WTC11 (cell line): ENCODE results near the gene EPHB3.

Experiments used
- ATF1 ChIP-seq: sonication (generic); formaldehyde crosslinking; IDR thresholded peaks from 2 replicates; pipeline ENCODE4 v1.8.1; 2023; ENCODE audit warnings: mild to moderate bottlenecking, moderate library complexity, missing genetic modification reagents
- ELF4 ChIP-seq: sonication (generic); formaldehyde crosslinking; IDR thresholded peaks from 2 replicates; pipeline ENCODE4 v1.8.1; 2022; ENCODE audit warnings: low read depth, mild to moderate bottlenecking, moderate library complexity, missing genetic modification reagents
- ESRRA ChIP-seq: sonication (generic); formaldehyde crosslinking; IDR thresholded peaks from 2 replicates; pipeline ENCODE4 v1.8.1; 2022; ENCODE audit warnings: mild to moderate bottlenecking, missing genetic modification reagents, borderline replicate concordance
- TF ChIP-seq, protein P1 (sequence below): fragments of 200-600 bp; IDR thresholded peaks from 2 replicates; pipeline ENCODE4 v1.8.0; 2022; ENCODE audit warnings: antibody characterized with exemption
- TF ChIP-seq, protein P2 (sequence below): sonication (generic); formaldehyde crosslinking; conservative IDR thresholded peaks from 2 replicates; pipeline ENCODE4 v1.8.1; 2022; ENCODE audit warnings: mild to moderate bottlenecking, missing genetic modification reagents
- TF ChIP-seq, protein P3 (sequence below): sonication (generic); formaldehyde crosslinking; IDR thresholded peaks from 2 replicates; pipeline ENCODE4 v1.8.1; 2022; ENCODE audit warnings: low read depth, missing genetic modification reagents, borderline replicate concordance

DNA sequence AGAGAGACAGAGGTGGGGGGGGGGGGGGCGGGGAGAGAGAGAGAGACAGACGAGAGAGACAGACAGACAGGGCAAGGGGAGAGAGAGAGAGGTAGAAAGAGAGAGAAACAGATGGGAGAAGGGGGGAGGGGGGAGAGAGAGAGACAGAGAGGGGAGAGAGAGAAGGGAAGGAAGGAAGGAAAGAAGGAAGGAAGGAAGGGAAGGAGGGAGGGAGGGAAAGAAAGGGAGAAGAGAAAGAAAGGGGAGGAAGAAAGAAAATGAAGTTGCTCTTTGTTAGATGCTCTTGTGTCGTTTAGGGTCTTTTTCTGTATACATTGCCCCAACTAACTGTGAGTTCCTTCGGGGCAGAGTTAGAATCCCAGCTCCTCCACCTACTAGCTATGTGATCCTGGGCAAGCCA, 19.0 kb upstream of the EPHB3 start:
- TF ChIP-seq, protein P1, sequence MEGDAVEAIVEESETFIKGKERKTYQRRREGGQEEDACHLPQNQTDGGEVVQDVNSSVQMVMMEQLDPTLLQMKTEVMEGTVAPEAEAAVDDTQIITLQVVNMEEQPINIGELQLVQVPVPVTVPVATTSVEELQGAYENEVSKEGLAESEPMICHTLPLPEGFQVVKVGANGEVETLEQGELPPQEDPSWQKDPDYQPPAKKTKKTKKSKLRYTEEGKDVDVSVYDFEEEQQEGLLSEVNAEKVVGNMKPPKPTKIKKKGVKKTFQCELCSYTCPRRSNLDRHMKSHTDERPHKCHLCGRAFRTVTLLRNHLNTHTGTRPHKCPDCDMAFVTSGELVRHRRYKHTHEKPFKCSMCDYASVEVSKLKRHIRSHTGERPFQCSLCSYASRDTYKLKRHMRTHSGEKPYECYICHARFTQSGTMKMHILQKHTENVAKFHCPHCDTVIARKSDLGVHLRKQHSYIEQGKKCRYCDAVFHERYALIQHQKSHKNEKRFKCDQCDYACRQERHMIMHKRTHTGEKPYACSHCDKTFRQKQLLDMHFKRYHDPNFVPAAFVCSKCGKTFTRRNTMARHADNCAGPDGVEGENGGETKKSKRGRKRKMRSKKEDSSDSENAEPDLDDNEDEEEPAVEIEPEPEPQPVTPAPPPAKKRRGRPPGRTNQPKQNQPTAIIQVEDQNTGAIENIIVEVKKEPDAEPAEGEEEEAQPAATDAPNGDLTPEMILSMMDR = no peak
- TF ChIP-seq ATF1 (CRISPR knock-in tag) (no peak), ELF4 (CRISPR knock-in tag) (no peak), ESRRA (no peak)
- TF ChIP-seq, protein P2, sequence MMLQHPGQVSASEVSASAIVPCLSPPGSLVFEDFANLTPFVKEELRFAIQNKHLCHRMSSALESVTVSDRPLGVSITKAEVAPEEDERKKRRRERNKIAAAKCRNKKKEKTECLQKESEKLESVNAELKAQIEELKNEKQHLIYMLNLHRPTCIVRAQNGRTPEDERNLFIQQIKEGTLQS (CRISPR knock-in tag) = no peak
- TF ChIP-seq, protein P3, sequence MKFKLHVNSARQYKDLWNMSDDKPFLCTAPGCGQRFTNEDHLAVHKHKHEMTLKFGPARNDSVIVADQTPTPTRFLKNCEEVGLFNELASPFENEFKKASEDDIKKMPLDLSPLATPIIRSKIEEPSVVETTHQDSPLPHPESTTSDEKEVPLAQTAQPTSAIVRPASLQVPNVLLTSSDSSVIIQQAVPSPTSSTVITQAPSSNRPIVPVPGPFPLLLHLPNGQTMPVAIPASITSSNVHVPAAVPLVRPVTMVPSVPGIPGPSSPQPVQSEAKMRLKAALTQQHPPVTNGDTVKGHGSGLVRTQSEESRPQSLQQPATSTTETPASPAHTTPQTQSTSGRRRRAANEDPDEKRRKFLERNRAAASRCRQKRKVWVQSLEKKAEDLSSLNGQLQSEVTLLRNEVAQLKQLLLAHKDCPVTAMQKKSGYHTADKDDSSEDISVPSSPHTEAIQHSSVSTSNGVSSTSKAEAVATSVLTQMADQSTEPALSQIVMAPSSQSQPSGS (CRISPR knock-in tag) = no peak
